Activated CD4-positive, alpha-beta memory T cell treated with anti-CD3 and anti-CD28 coated beads, Interleukin-2, amount 10 ng/mL, durations not matched to agents 7 days and 5 days (primary cell): Measurements from ENCODE around the gene REPIN1. TPM values are rescaled to one million over a fixed set of nuclear protein-coding genes. Genes with fewer than 3 reads are reported as not detected.

Experiments
- CTCF ChIA-PET: fragments of 350-600 bp; sonication (Branson Sonifier 250); formaldehyde crosslinking; loops from one replicate; lab custom pipeline; 2021; ENCODE audit warnings: antibody characterized with exemption, inconsistent platforms; lab: Charles Lee
- POLR2A ChIA-PET: fragments of 350-600 bp; sonication (Branson Sonifier 250); formaldehyde crosslinking; loops from one replicate; lab custom pipeline; 2021; ENCODE audit warnings: antibody characterized with exemption; lab: Charles Lee
- DNase-seq: peaks from one replicate; pipeline ENCODE4 v3.0.0-alpha.2; 2020
- H3K27ac Mint-ChIP-seq: one replicate; pipeline ENCODE4 v1.8.0; 2021; ENCODE audit warnings: mild to moderate bottlenecking, mixed read lengths
- H3K27me3 Mint-ChIP-seq: one replicate; pipeline ENCODE4 v1.8.0; 2021; ENCODE audit warnings: mixed read lengths
- H3K36me3 Mint-ChIP-seq: one replicate; pipeline ENCODE4 v1.8.0; 2021; ENCODE audit warnings: low read depth, mixed read lengths
- H3K4me1 Mint-ChIP-seq: one replicate; pipeline ENCODE4 v1.8.0; 2021; ENCODE audit warnings: mixed read lengths
- H3K4me3 Mint-ChIP-seq: one replicate; pipeline ENCODE4 v1.8.0; 2021; ENCODE audit warnings: mild to moderate bottlenecking, mixed read lengths
- H3K9me3 Mint-ChIP-seq: one replicate; pipeline ENCODE4 v1.8.0; 2021; ENCODE audit warnings: mixed read lengths
- total RNA-seq, 2 experiments: library from RNA; stranded (reverse); gene quantifications; one replicate each; pipeline ENCODE4 v1.2.3, GENCODE V29; 2021

The REPIN1 gene
- total RNA-seq, 2 experiments from 2014 or later: 42.9 to 45.9 TPM

GRCh38 chr7:150396851-150397260 lies 28.2 kb downstream of the REPIN1 start:
- POLR2A ChIA-PET: interaction anchor here (0.6 kb wide), 1 partner anchor 9 kb away, joined by 3 read pairs; no protein-coding TSS in a partner anchor
- H3K27ac Mint-ChIP-seq: no peak overlapping the region
- CTCF ChIA-PET: interaction anchor here (1.2 kb wide), 1 partner anchor 10 kb away, joined by 3 read pairs; no protein-coding TSS in a partner anchor
- H3K4me3 Mint-ChIP-seq: no peak overlapping the region
- H3K36me3 Mint-ChIP-seq: peaks cover 4% of the 10 kb centered on the region
- peaks cover 10% of the 10 kb centered on the region for H3K4me1 Mint-ChIP-seq
- H3K9me3 Mint-ChIP-seq: no peaks in the 10 kb centered on the region
- no peaks in the 10 kb centered on the region for H3K27me3 Mint-ChIP-seq
- no peak for DNase-seq

GRCh38 chr7:150397346-150398107 lies 28.9 kb downstream of the REPIN1 start:
- Mint-ChIP-seq H3K27ac (no peak overlapping the region), H3K4me3 (no peak overlapping the region), H3K36me3 (peaks cover 4% of the 10 kb centered on the region), H3K27me3 (no peaks in the 10 kb centered on the region), H3K9me3 (no peaks in the 10 kb centered on the region), H3K4me1 (peaks cover 12% of the 10 kb centered on the region)
- POLR2A ChIA-PET: interaction anchor here (0.6 kb wide), 1 partner anchor 9 kb away, joined by 3 read pairs; no protein-coding TSS in a partner anchor
- CTCF ChIA-PET: interaction anchor here (1.2 kb wide), 1 partner anchor 9 kb away, joined by 3 read pairs; no protein-coding TSS in a partner anchor
- DNase-seq: no peak

GRCh38 chr7:150398108-150398964 lies 29.7 kb downstream of the REPIN1 start:
- POLR2A ChIA-PET: no interaction called here

GRCh38 chr7:150398965-150399320 lies 30.3 kb downstream of the REPIN1 start:
- H3K27ac Mint-ChIP-seq: no peak overlapping the region
- H3K36me3 Mint-ChIP-seq: peaks cover 4% of the 10 kb centered on the region
- ChIA-PET CTCF (no interaction called here), POLR2A (no interaction called here)
- peaks cover 18% of the 10 kb centered on the region for H3K4me1 Mint-ChIP-seq
- no peaks in the 10 kb centered on the region for H3K27me3 Mint-ChIP-seq
- H3K9me3 Mint-ChIP-seq: no peaks in the 10 kb centered on the region
- no peak for DNase-seq
- H3K4me3 Mint-ChIP-seq: no peak overlapping the region

More at GRCh38 chr7:150398108-150398964, 29.7 kb downstream of the REPIN1 start:
- no peak overlapping the region for H3K27ac Mint-ChIP-seq
- no peaks in the 10 kb centered on the region for H3K9me3 Mint-ChIP-seq
- H3K36me3 Mint-ChIP-seq: peaks cover 4% of the 10 kb centered on the region
- no peak for DNase-seq
- H3K4me1 Mint-ChIP-seq: peaks cover 13% of the 10 kb centered on the region
- H3K4me3 Mint-ChIP-seq: no peak overlapping the region
- H3K27me3 Mint-ChIP-seq: no peaks in the 10 kb centered on the region
- CTCF ChIA-PET: no interaction called here

- Mint-ChIP-seq H3K4me1 (peaks cover 24% of the 10 kb centered on the region), H3K36me3 (peaks cover 4% of the 10 kb centered on the region), H3K4me3 (no peak overlapping the region), H3K9me3 (no peaks in the 10 kb centered on the region), H3K27me3 (no peaks in the 10 kb centered on the region), H3K27ac (no peak overlapping the region)
- POLR2A ChIA-PET: no interaction called here
- no peak for DNase-seq
- CTCF ChIA-PET: no interaction called here
Observed at GRCh38 chr7:150399421-150400007, 30.9 kb downstream of the REPIN1 start.

GRCh38 chr7:150400008-150400787 lies 31.6 kb downstream of the REPIN1 start:
- H3K4me1 Mint-ChIP-seq: peaks cover 25% of the 10 kb centered on the region
- H3K4me3 Mint-ChIP-seq: no peak overlapping the region
- peaks cover 4% of the 10 kb centered on the region for H3K36me3 Mint-ChIP-seq
- H3K9me3 Mint-ChIP-seq: no peaks in the 10 kb centered on the region
- ChIA-PET CTCF (interaction anchor here (0.6 to 1.4 kb wide), 2 partner anchors 33 to 84 kb away, joined by 3 to 4 read pairs; no protein-coding TSS in a partner anchor), POLR2A (no interaction called here)
- H3K27me3 Mint-ChIP-seq: no peaks in the 10 kb centered on the region
- DNase-seq: no peak
- H3K27ac Mint-ChIP-seq: no peak overlapping the region

GRCh38 chr7:150400788-150401423 lies 32.3 kb downstream of the REPIN1 start:
- Mint-ChIP-seq H3K36me3 (peaks cover 4% of the 10 kb centered on the region), H3K4me1 (peaks cover 24% of the 10 kb centered on the region), H3K27me3 (no peaks in the 10 kb centered on the region), H3K9me3 (no peaks in the 10 kb centered on the region), H3K27ac (no peak overlapping the region), H3K4me3 (no peak overlapping the region)
- ChIA-PET POLR2A (no interaction called here), CTCF (interaction anchor here (0.6 to 1.4 kb wide), 3 partner anchors 9 to 85 kb away, joined by 3 to 4 read pairs (median 3); no protein-coding TSS in a partner anchor)
- no peak for DNase-seq

GRCh38 chr7:150401424-150401790 lies 32.8 kb downstream of the REPIN1 start:
- CTCF ChIA-PET: interaction anchor here (1.1 to 1.4 kb wide), 2 partner anchors 9 to 32 kb away, joined by 3 to 4 read pairs; no protein-coding TSS in a partner anchor
- no peak for DNase-seq
- peaks cover 29% of the 10 kb centered on the region for H3K4me1 Mint-ChIP-seq
- H3K27ac Mint-ChIP-seq: no peak overlapping the region
- POLR2A ChIA-PET: interaction anchor here (1.9 kb wide), 1 partner anchor 32 kb away, joined by 10 read pairs; the partner anchor contains the start of gene REPIN1
- H3K36me3 Mint-ChIP-seq: peaks cover 5% of the 10 kb centered on the region
- no peaks in the 10 kb centered on the region for H3K9me3 Mint-ChIP-seq
- H3K27me3 Mint-ChIP-seq: no peaks in the 10 kb centered on the region
- H3K4me3 Mint-ChIP-seq: no peak overlapping the region

GRCh38 chr7:150401861-150402631 lies 33.4 kb downstream of the REPIN1 start:
- CTCF ChIA-PET: interaction anchor here (0.8 to 1.4 kb wide), 3 partner anchors 10 to 31 kb away, joined by 3 to 4 read pairs (median 3); no protein-coding TSS in a partner anchor
- Mint-ChIP-seq H3K9me3 (no peaks in the 10 kb centered on the region), H3K4me3 (no peak overlapping the region), H3K27ac (no peak overlapping the region), H3K4me1 (peaks cover 35% of the 10 kb centered on the region), H3K27me3 (no peaks in the 10 kb centered on the region), H3K36me3 (peaks cover 8% of the 10 kb centered on the region)
- POLR2A ChIA-PET: interaction anchor here (1.9 to 3.1 kb wide), 2 partner anchors 24 to 33 kb away, joined by 10 to 14 read pairs; partner anchors contain the start of genes REPIN1 and ZNF775
- no peak for DNase-seq

- DNase-seq: no peak
- H3K9me3 Mint-ChIP-seq: no peaks in the 10 kb centered on the region
- H3K4me3 Mint-ChIP-seq: no peak overlapping the region
- peaks cover 37% of the 10 kb centered on the region for H3K4me1 Mint-ChIP-seq
- H3K36me3 Mint-ChIP-seq: peaks cover 10% of the 10 kb centered on the region
- POLR2A ChIA-PET: interaction anchor here (1.9 to 3.1 kb wide), 2 partner anchors 25 to 34 kb away, joined by 10 to 14 read pairs; partner anchors contain the start of genes REPIN1 and ZNF775
- H3K27me3 Mint-ChIP-seq: no peaks in the 10 kb centered on the region
- H3K27ac Mint-ChIP-seq: no peak overlapping the region
- CTCF ChIA-PET: interaction anchor here (0.8 kb wide), 1 partner anchor 17 kb away, joined by 3 read pairs; no protein-coding TSS in a partner anchor
Observed at GRCh38 chr7:150402671-150403321, 34.2 kb downstream of the REPIN1 start.
